ENCODE measurements around the gene CDH13.

DNA sequence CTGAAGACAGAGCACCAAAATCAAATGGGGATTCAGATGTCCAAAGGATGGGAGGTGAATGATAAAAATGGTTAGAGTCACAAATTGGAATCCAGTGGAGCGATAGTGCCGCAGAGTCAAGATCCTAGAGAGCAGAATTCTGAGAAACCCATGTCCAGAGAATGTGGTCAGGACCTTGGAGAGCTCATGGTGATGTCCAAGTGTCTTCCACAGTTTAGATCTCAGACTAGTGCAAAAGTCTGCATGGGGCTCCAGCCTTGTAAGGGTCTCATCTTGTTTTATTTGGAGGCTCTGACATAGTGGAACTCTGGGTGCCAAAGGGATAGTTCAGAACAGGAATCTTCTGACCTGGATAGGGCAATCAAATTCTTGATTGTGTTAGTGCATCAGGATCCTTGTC, 935.1 kb downstream of the CDH13 start:
- TF ChIP-seq, protein P1, sequence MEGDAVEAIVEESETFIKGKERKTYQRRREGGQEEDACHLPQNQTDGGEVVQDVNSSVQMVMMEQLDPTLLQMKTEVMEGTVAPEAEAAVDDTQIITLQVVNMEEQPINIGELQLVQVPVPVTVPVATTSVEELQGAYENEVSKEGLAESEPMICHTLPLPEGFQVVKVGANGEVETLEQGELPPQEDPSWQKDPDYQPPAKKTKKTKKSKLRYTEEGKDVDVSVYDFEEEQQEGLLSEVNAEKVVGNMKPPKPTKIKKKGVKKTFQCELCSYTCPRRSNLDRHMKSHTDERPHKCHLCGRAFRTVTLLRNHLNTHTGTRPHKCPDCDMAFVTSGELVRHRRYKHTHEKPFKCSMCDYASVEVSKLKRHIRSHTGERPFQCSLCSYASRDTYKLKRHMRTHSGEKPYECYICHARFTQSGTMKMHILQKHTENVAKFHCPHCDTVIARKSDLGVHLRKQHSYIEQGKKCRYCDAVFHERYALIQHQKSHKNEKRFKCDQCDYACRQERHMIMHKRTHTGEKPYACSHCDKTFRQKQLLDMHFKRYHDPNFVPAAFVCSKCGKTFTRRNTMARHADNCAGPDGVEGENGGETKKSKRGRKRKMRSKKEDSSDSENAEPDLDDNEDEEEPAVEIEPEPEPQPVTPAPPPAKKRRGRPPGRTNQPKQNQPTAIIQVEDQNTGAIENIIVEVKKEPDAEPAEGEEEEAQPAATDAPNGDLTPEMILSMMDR (IDR thresholded peaks at IDR 0.05; ENCODE audit: poor library complexity, severe bottlenecking) = no peak
- TF ChIP-seq MXI1 (conservative IDR thresholded peaks at IDR 0.05; ENCODE audit: poor library complexity, severe bottlenecking) (no peak), POLR2AphosphoS5 (IDR thresholded peaks at IDR 0.05) (no peak), TAF1 (IDR thresholded peaks at IDR 0.05; ENCODE audit: low read depth) (no peak), EZH2 (IDR thresholded peaks at IDR 0.05; ENCODE audit: borderline replicate concordance, insufficient read depth, low read length, poor library complexity, severe bottlenecking) (no peak), RAD21 (conservative IDR thresholded peaks at IDR 0.05) (no peak), EP300 (conservative IDR thresholded peaks at IDR 0.05; ENCODE audit: poor library complexity, severe bottlenecking) (no peak), SMC3 (conservative IDR thresholded peaks at IDR 0.05; ENCODE audit: poor library complexity) (no peak)
- TF ChIP-seq, protein P2, sequence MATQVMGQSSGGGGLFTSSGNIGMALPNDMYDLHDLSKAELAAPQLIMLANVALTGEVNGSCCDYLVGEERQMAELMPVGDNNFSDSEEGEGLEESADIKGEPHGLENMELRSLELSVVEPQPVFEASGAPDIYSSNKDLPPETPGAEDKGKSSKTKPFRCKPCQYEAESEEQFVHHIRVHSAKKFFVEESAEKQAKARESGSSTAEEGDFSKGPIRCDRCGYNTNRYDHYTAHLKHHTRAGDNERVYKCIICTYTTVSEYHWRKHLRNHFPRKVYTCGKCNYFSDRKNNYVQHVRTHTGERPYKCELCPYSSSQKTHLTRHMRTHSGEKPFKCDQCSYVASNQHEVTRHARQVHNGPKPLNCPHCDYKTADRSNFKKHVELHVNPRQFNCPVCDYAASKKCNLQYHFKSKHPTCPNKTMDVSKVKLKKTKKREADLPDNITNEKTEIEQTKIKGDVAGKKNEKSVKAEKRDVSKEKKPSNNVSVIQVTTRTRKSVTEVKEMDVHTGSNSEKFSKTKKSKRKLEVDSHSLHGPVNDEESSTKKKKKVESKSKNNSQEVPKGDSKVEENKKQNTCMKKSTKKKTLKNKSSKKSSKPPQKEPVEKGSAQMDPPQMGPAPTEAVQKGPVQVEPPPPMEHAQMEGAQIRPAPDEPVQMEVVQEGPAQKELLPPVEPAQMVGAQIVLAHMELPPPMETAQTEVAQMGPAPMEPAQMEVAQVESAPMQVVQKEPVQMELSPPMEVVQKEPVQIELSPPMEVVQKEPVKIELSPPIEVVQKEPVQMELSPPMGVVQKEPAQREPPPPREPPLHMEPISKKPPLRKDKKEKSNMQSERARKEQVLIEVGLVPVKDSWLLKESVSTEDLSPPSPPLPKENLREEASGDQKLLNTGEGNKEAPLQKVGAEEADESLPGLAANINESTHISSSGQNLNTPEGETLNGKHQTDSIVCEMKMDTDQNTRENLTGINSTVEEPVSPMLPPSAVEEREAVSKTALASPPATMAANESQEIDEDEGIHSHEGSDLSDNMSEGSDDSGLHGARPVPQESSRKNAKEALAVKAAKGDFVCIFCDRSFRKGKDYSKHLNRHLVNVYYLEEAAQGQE (IDR thresholded peaks at IDR 0.05; ENCODE audit: borderline replicate concordance) = no peak

Measured in neural cell (in vitro differentiated cells).